ENCODE results near the gene PRPH.

DNA sequence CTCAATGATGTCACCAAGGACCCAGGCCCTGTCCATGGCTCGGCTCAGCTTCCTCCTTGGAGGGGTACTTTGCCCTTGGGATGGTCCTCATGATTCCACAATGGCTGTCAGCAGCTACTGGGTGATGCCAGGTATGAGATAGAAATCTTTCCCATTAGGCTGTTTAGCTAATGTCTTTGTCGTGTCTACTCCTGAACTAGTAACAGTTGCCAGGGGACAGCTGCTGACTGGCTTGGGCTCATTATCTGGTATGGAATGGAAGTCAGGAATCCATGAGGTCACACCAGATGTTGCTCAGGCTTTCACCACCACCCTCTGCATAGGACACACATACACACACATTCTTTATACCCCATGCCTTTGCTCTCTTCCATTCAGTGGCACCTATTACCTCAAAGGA lies 9.2 kb downstream of the PRPH start:
- no peak for TF ChIP-seq POLR2A (IDR thresholded peaks at IDR 0.05; ENCODE audit: low read depth, low read length)
- no peak for TF ChIP-seq TAF1 (IDR thresholded peaks at IDR 0.05; ENCODE audit: borderline replicate concordance, low read depth, low read length)
- TF ChIP-seq POLR2AphosphoS5 (IDR thresholded peaks at IDR 0.05; ENCODE audit: low read depth, low read length) = no peak
